Psoas muscle (tissue), 8 donors: ENCODE results near the gene CELF4. TPM values are rescaled to one million over a fixed set of nuclear protein-coding genes. Genes with fewer than 3 reads are reported as not detected.

ENCODE experiments used
- ATAC-seq, 4 donors: fragments of 200-7000 bp; cut with Tn5 transposase; one replicate each; pipeline ENCODE4 v1.9.1; 2020; ENCODE audit warnings: moderate library complexity in 3 of 4, mild to moderate bottlenecking in 2 of 4
- DNase-seq, 2 donors: peaks; one replicate each; pipeline ENCODE4 v3.0.0-alpha.2; 2020
- H3K27ac ChIP-seq: fragments of 200-600 bp; one replicate; pipeline ENCODE4 v1.8.0; 2022
- H3K27me3 ChIP-seq, 3 donors: fragments of 200-600 bp in 1 of 3; one replicate each; pipeline versions ENCODE4 v1.6.1 to v1.8.0; 2013 to 2022; ENCODE audit warnings: low read length in 2 of 3, mild to moderate bottlenecking in 2 of 3, moderate library complexity in 1 of 3; ENCODE audit not compliant: insufficient read depth in 3 of 3
- H3K36me3 ChIP-seq, 2 donors: fragments of 200-600 bp in 1 of 2; one replicate each; pipeline versions ENCODE4 v1.6.1 to v1.8.0; 2013 to 2022; ENCODE audit warnings: low read depth in 1 of 2, mild to moderate bottlenecking in 1 of 2, moderate library complexity in 1 of 2; ENCODE audit not compliant: insufficient read depth in 1 of 2
- H3K4me1 ChIP-seq: fragments of 200-600 bp; one replicate; pipeline ENCODE4 v1.8.0; 2022
- H3K4me3 ChIP-seq: fragments of 200-600 bp; one replicate; pipeline ENCODE4 v1.8.0; 2022; ENCODE audit warnings: mild to moderate bottlenecking
- H3K9me3 ChIP-seq: fragments of 200-600 bp; one replicate; pipeline ENCODE4 v1.8.0; 2022
- WGBS, 3 donors: extraction: QIAGEN DNeasy Blood & Tissue Kit; methylation state at CpG; one replicate each; pipeline versions ENCODE4 v1.1.6 to v1.1.7; 2013; 5-methylcytosine and 5-hydroxymethylcytosine counted together
- intact Hi-C, 2 donors: fragments of 100-400 bp; cut with DNase I; formaldehyde crosslinking; loops; one replicate each; pipeline versions ENCODE4 v1.11.0 to v1.14.2; 2022
- polyA plus RNA-seq, 3 donors: library from polyadenylated mRNA; stranded (reverse); fragments of 200-250 nt; gene quantifications; one replicate each; pipeline ENCODE4 v1.2.3, GENCODE V29; 2013
- total RNA-seq, 4 donors: library from RNA; stranded (reverse); fragmentation: NEBNext Ultra II Directional in 2 of 4; extraction: Animal tissue kit (Norgen Biotek cat#: 25700) in 2 of 4; gene quantifications; one replicate each; pipeline versions ENCODE4 v1.2.1 to v1.2.4, GENCODE V29; 2021 to 2023
- TF ChIP-seq, protein P1 (sequence below): fragments of 200-600 bp; IDR thresholded peaks from one replicate; pipeline ENCODE4 v1.8.0; 2022; ENCODE audit warnings: antibody characterized with exemption
- donor health status: healthy with polysubstance abuse.
- donor health status: DM: no; HTN: no; CAD: no; lungs with moderate emphysema.
- donor health status: Bipolar disorder and iron deficiency.
- donor health status: healthy.
- donor health status: DM: yes; HTN: yes; CAD: no.
- donor health status: DM: no; HTN: no; CAD: no.
- donor health status: DM: no; HTN: no; CAD: no.
- donor health status: DM: yes; HTN: yes; CAD: no.

The CELF4 gene
- total and polyA plus RNA-seq, 7 donors: 0.17 to 0.28 (median 0.17) TPM; not detected in 3

DNA sequence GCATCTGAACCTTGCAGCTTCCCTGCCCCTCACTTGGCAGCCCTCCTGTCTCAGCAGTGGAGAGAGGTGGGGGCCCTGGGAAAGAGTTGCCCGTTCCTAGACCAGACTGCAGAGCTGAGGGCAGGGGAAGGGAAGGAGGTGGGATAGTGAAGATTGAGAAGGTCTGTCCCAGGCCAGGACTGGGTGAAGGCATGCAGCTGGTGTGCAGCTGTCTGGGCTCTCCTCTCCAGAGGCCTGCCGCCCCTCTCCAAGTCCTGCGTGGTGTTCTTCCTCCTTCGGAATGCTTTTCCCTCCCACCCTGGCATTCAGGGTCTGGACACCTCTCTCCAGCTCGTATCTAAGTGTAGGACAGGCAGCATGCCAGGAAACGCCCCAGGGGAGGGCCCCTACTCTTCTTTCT, 323.5 kb downstream of the CELF4 start:
- no peak for ATAC-seq
- DNase-seq: no peak
- TF ChIP-seq, protein P1, sequence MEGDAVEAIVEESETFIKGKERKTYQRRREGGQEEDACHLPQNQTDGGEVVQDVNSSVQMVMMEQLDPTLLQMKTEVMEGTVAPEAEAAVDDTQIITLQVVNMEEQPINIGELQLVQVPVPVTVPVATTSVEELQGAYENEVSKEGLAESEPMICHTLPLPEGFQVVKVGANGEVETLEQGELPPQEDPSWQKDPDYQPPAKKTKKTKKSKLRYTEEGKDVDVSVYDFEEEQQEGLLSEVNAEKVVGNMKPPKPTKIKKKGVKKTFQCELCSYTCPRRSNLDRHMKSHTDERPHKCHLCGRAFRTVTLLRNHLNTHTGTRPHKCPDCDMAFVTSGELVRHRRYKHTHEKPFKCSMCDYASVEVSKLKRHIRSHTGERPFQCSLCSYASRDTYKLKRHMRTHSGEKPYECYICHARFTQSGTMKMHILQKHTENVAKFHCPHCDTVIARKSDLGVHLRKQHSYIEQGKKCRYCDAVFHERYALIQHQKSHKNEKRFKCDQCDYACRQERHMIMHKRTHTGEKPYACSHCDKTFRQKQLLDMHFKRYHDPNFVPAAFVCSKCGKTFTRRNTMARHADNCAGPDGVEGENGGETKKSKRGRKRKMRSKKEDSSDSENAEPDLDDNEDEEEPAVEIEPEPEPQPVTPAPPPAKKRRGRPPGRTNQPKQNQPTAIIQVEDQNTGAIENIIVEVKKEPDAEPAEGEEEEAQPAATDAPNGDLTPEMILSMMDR: no peak
- Histone ChIP-seq H3K4me3 (no peak overlapping the region), H3K27ac (no peak overlapping the region), H3K36me3 (no peaks in the 10 kb centered on the region), H3K4me1 (no peaks in the 10 kb centered on the region), H3K9me3 (no peaks in the 10 kb centered on the region), H3K27me3 (peaks cover 0 to 18% (median 5%) of the 10 kb centered on the region in 3 donors)
- intact Hi-C loops: no loop called here
- 34 to 49% (median 46%) methylated on average over 4 to 6 of the region's 6 CpGs for WGBS, 3 donors

DNA sequence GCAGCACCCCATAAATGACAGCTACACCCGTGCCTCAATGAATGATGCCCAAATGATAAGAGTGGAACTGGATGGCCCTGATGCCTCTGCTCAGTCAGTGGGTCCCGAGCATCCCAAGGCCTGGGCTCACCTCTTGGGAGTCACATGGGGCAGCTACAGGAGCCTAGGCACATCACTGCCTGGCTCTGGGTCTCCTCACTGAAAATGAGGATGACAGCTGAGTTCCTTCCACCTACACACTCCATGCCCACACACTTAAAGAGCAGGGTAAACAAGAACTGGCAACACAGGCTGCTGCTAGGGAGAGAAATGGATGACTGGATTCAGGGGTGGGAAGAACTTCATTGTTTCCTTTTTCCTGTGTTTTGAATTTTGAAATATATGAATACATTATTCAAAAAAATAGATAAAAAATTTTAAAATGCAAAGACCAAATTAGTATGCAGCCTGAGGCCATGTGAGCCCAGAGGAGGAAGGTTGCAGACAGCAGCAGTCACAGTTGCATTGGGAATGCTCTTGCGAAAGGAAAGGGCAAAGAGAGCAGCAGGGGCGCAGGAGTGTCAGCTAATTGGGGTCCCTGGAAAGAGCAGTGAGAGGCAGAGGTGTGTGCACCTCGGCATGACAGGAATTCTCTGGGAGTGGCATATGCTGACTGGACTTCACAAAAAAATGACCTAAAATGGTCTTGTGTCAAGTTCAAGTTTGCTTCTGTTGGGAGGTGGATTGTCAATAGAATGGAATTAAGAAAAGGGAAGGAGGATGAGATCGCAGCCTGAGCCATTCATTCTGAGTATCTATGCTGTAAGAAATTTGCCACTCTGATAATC, 327.1 kb downstream of the CELF4 start:
- Histone ChIP-seq H3K9me3 (no peaks in the 10 kb centered on the region), H3K4me1 (no peaks in the 10 kb centered on the region), H3K27ac (no peak overlapping the region), H3K4me3 (no peak overlapping the region), H3K27me3 (peaks cover 0 to 3% (median 0%) of the 10 kb centered on the region in 3 donors), H3K36me3 (no peaks in the 10 kb centered on the region)
- TF ChIP-seq, protein P1: no peak
- ATAC-seq: no peak
- WGBS, 3 donors: 85 to 92% (median 89%) methylated on average over 6 of the region's 6 CpGs
- intact Hi-C loops: no loop called here
- DNase-seq: no peak

DNA sequence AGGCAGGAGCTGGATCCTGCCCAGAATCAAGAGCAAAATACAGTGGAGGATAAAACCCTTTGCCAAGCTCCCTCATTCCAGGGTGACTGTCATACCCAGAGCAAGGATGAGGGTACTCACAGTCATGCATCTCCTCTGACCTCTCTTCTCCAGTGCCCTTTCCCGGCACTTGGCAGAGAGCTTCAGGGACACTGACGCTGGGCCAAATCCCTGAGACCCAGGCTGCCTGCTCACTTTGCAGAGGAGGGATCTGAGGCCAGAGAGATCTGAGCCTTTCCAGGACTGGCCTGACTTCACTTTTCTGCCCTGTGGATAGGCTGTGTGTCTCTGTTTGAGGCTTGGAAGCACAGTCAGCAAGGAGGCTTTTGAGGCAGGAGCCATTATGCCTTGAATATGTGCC, 330.0 kb downstream of the CELF4 start:
- Histone ChIP-seq H3K9me3 (no peaks in the 10 kb centered on the region), H3K27me3 (no peaks in the 10 kb centered on the region), H3K4me1 (no peaks in the 10 kb centered on the region), H3K4me3 (no peak overlapping the region), H3K27ac (no peak overlapping the region), H3K36me3 (no peaks in the 10 kb centered on the region)
- 42 to 58% (median 43%) methylated on average over 2 of the region's 2 CpGs for WGBS, 3 donors
- TF ChIP-seq, protein P1: no peak
- DNase-seq: no peak
- intact Hi-C loops: no loop called here
- no peak for ATAC-seq

DNA sequence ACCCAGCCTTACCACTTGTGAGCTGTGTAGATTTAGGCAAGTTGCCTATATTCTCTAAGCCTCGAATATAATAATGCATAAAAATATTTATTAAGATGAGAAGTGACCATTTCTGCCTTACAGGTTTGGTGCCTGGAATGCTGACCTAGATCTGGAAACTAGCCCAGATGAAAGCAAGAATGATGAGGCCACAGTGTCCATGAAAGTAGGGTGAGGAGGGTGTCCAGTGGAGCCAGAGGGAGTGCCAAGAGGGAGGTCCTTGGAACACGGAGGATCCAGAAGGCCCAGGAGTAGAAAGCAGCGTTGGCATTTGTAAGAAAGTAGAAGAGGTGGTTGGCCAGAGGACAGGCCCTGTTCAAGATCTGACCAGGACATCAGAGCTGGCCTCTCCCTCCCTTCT, 334.3 kb downstream of the CELF4 start:
- TF ChIP-seq, protein P1: no peak
- Histone ChIP-seq H3K36me3 (no peaks in the 10 kb centered on the region), H3K9me3 (no peaks in the 10 kb centered on the region), H3K27me3 (no peaks in the 10 kb centered on the region), H3K27ac (no peak overlapping the region), H3K4me3 (no peak overlapping the region), H3K4me1 (no peaks in the 10 kb centered on the region)
- 35 to 44% (median 44%) methylated on average over 3 of the region's 3 CpGs for WGBS, 3 donors
- no peak for ATAC-seq
- intact Hi-C loops: no loop called here
- DNase-seq: no peak
